ENCODE data around the gene OLA1.

DNA sequence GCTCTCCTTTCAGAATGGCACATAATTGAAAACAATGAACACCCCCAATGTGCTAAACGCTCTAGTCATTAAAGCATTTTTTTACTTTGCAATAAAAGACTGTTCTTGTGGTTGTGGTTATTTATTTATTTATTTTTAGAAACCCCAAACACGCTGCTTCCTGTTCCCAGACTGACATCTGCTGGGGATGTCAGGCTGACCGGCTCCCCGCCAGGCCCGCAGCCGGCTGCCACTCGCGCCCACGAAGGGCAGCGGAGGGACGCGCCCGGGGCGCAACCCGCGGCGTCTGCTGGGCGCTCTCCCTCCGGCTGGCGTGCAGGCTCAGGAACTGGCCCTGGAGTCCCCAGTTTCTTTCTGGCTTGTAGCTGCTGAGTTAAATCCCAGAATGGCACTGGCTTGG is 200.1 kb downstream of the OLA1 start:
- TF ChIP-seq CREM (CRISPR knock-in tag; IDR thresholded peaks at IDR 0.05) = no peak
- TF ChIP-seq JUN (CRISPR knock-in tag; IDR thresholded peaks at IDR 0.05) = no peak
- TF ChIP-seq, protein P1, sequence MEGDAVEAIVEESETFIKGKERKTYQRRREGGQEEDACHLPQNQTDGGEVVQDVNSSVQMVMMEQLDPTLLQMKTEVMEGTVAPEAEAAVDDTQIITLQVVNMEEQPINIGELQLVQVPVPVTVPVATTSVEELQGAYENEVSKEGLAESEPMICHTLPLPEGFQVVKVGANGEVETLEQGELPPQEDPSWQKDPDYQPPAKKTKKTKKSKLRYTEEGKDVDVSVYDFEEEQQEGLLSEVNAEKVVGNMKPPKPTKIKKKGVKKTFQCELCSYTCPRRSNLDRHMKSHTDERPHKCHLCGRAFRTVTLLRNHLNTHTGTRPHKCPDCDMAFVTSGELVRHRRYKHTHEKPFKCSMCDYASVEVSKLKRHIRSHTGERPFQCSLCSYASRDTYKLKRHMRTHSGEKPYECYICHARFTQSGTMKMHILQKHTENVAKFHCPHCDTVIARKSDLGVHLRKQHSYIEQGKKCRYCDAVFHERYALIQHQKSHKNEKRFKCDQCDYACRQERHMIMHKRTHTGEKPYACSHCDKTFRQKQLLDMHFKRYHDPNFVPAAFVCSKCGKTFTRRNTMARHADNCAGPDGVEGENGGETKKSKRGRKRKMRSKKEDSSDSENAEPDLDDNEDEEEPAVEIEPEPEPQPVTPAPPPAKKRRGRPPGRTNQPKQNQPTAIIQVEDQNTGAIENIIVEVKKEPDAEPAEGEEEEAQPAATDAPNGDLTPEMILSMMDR (IDR thresholded peaks at IDR 0.05) = no peak
- TF ChIP-seq, protein P2, sequence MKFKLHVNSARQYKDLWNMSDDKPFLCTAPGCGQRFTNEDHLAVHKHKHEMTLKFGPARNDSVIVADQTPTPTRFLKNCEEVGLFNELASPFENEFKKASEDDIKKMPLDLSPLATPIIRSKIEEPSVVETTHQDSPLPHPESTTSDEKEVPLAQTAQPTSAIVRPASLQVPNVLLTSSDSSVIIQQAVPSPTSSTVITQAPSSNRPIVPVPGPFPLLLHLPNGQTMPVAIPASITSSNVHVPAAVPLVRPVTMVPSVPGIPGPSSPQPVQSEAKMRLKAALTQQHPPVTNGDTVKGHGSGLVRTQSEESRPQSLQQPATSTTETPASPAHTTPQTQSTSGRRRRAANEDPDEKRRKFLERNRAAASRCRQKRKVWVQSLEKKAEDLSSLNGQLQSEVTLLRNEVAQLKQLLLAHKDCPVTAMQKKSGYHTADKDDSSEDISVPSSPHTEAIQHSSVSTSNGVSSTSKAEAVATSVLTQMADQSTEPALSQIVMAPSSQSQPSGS (CRISPR knock-in tag; IDR thresholded peaks at IDR 0.05; ENCODE audit: borderline replicate concordance, low read depth) = no peak
- TF ChIP-seq AR (CRISPR knock-in tag; IDR thresholded peaks at IDR 0.05) = no peak
- TF ChIP-seq ATF1 (CRISPR knock-in tag; IDR thresholded peaks at IDR 0.05) = no peak
- TF ChIP-seq SMAD4 (CRISPR knock-in tag; IDR thresholded peaks at IDR 0.05) = no peak
- TF ChIP-seq HMGA2 (CRISPR knock-in tag; IDR thresholded peaks at IDR 0.05) = no peak
- TF ChIP-seq ZNF263 (CRISPR knock-in tag; IDR thresholded peaks at IDR 0.05; ENCODE audit: low read depth) = no peak

Measured in WTC11 (cell line).